ENCODE results near the gene GAS2L2.

The GAS2L2 gene

GRCh38 chr17:35752945-35753764 is at the start of gene GAS2L2:
Gene GAS2L2 (minus strand): TSS chr17:35753239. CDS start chr17:35752850, 389 bp downstream.
- no peak for DNase-seq

GRCh38 chr17:35801583-35802224 is 48.7 kb upstream of the GAS2L2 start:
- no peak for DNase-seq

GRCh38 chr17:35799942-35800341 is 46.9 kb upstream of the GAS2L2 start:
- no peak for DNase-seq

GRCh38 chr17:35797918-35798317 is 44.9 kb upstream of the GAS2L2 start:
- DNase-seq = no peak

- DNase-seq = no peak
These were observed 44.3 kb upstream of the GAS2L2 start for GRCh38 chr17:35797370-35797769.

- no peak for DNase-seq
These were observed 43.9 kb upstream of the GAS2L2 start for GRCh38 chr17:35796942-35797341.

GRCh38 chr17:35795871-35796265 is 42.8 kb upstream of the GAS2L2 start:
- DNase-seq = no peak

- DNase-seq = peak; percentile 26 to 34
These were observed 42.2 kb upstream of the GAS2L2 start, which contains the start of gene MMP28 for GRCh38 chr17:35795007-35795870. Gene MMP28 (minus strand): TSS chr17:35795641. CDS start chr17:35795377, 264 bp downstream.

- no peak for DNase-seq
These were observed 40.2 kb upstream of the GAS2L2 start for GRCh38 chr17:35793257-35793656.

GRCh38 chr17:35791681-35792350 is 38.8 kb upstream of the GAS2L2 start:
- no peak for DNase-seq

GRCh38 chr17:35790841-35791240 is 37.8 kb upstream of the GAS2L2 start:
- no peak for DNase-seq

- no peak for DNase-seq
These were observed 35.7 kb upstream of the GAS2L2 start for GRCh38 chr17:35788477-35789368.

GRCh38 chr17:35786941-35787432 is 33.9 kb upstream of the GAS2L2 start:
- no peak for DNase-seq

GRCh38 chr17:35784895-35785294 is 31.9 kb upstream of the GAS2L2 start:
- no peak for DNase-seq

GRCh38 chr17:35780950-35781349 is 27.9 kb upstream of the GAS2L2 start:
- DNase-seq = no peak

- no peak for DNase-seq
These were observed 25.7 kb upstream of the GAS2L2 start for GRCh38 chr17:35778641-35779196.

- DNase-seq = no peak
These were observed 22.5 kb upstream of the GAS2L2 start for GRCh38 chr17:35775583-35775982.

- no peak for DNase-seq
These were observed 22.0 kb upstream of the GAS2L2 start for GRCh38 chr17:35775039-35775438.

GRCh38 chr17:35774499-35774898 is 21.5 kb upstream of the GAS2L2 start:
- DNase-seq = no peak

- no peak for DNase-seq
These were observed 20.8 kb upstream of the GAS2L2 start for GRCh38 chr17:35773679-35774425.

Data from activated CD4-positive, alpha-beta T cell treated with anti-CD3 and anti-CD28 coated beads for 4 hours (primary cell).